Ascending aorta (tissue), 2 donors: Measurements from ENCODE around the gene KRT14. TPM values are rescaled to one million over a fixed set of nuclear protein-coding genes. Genes with fewer than 3 reads are reported as not detected.
"Not testable (repeated sequence)": the region's sequence is repeated elsewhere in the genome, so short reads cannot be mapped to it uniquely, and the experiment has no call there.

Experiments used
- DNase-seq, 2 donors: peaks; one replicate each; pipeline ENCODE4 v3.0.0-alpha.2; 2019; ENCODE audit warnings: low spot score in 2 of 2
- H3K27ac ChIP-seq, 2 donors: fragments of 200-600 bp; sonication (generic); one replicate each; pipeline ENCODE4 v1.5.1; 2016 to 2017; ENCODE audit warnings: mild to moderate bottlenecking in 1 of 2
- H3K27me3 ChIP-seq: fragments of 200-600 bp; sonication (generic); one replicate; pipeline ENCODE4 v1.5.1; 2017
- H3K36me3 ChIP-seq, 2 donors: fragments of 200-600 bp; sonication (generic); one replicate each; pipeline ENCODE4 v1.5.1; 2016
- H3K4me1 ChIP-seq, 2 donors: fragments of 200-600 bp; sonication (generic); one replicate each; pipeline ENCODE4 v1.5.1; 2016 to 2017; ENCODE audit warnings: mild to moderate bottlenecking in 1 of 2
- H3K4me3 ChIP-seq, 2 donors: fragments of 200-600 bp; sonication (generic); one replicate each; pipeline ENCODE4 v1.5.1; 2016 to 2017; ENCODE audit warnings: mild to moderate bottlenecking in 1 of 2
- H3K9me3 ChIP-seq, 2 donors: fragments of 200-600 bp; sonication (generic); one replicate each; pipeline ENCODE4 v1.5.1; 2016
- intact Hi-C: fragments of 100-400 bp; cut with DNase I; formaldehyde crosslinking; loops from one replicate; pipeline ENCODE4 v1.15.1; 2023
- total RNA-seq: library from RNA; depleted of rRNA; stranded (reverse); fragments of >200 nt; gene quantifications from one replicate; pipeline ENCODE4 v1.1.0, GENCODE V29; 2016
- TF ChIP-seq, protein P1 (sequence below), 3 experiments: fragments of 200-600 bp in 2 of 3; fragments of 450-650 bp in 1 of 3; sonication (generic) in 2 of 3; IDR thresholded peaks; one replicate each; pipeline ENCODE4 v1.5.1; 2016 to 2019; ENCODE audit warnings: antibody characterized with exemption in 3 of 3, mild to moderate bottlenecking in 1 of 3, moderate library complexity in 1 of 3

The KRT14 gene
- total RNA-seq, 1 donor from 2014 or later: 10.3 TPM

DNA sequence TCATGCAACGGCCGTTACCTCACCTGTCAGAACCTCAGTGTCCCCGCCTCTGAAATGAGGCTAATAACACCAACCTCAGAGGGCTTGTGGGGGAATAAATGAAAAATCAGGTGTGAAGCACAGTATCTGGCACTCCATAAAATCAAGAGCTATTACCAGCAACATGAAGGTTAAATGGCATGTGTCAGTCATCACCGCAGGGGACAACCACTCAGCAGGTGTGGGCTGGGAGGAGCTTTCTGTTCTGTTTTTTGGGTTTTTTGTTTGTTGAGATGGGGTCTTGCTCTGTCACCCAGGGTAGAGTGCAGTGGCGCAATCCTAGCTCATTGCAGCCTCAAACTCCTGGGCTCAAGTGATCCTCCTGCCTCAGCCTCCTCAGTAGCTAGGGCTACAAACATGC is 41.8 kb downstream of the KRT14 start:
- Histone ChIP-seq H3K36me3 (no peaks in the 10 kb centered on the region), H3K4me3 (no peak overlapping the region), H3K9me3 (no peaks in the 10 kb centered on the region), H3K4me1 (peaks cover 11 to 15% of the 10 kb centered on the region in 2 donors), H3K27me3 (no peaks in the 10 kb centered on the region), H3K27ac (no peak overlapping the region)
- intact Hi-C loops: loop anchor here (5.0 kb wide), 1 partner anchor 743 kb away; no protein-coding TSS in a partner anchor
- DNase-seq: no peak
- TF ChIP-seq, protein P1, sequence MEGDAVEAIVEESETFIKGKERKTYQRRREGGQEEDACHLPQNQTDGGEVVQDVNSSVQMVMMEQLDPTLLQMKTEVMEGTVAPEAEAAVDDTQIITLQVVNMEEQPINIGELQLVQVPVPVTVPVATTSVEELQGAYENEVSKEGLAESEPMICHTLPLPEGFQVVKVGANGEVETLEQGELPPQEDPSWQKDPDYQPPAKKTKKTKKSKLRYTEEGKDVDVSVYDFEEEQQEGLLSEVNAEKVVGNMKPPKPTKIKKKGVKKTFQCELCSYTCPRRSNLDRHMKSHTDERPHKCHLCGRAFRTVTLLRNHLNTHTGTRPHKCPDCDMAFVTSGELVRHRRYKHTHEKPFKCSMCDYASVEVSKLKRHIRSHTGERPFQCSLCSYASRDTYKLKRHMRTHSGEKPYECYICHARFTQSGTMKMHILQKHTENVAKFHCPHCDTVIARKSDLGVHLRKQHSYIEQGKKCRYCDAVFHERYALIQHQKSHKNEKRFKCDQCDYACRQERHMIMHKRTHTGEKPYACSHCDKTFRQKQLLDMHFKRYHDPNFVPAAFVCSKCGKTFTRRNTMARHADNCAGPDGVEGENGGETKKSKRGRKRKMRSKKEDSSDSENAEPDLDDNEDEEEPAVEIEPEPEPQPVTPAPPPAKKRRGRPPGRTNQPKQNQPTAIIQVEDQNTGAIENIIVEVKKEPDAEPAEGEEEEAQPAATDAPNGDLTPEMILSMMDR (IDR thresholded peaks at IDR 0.05): no peak

DNA sequence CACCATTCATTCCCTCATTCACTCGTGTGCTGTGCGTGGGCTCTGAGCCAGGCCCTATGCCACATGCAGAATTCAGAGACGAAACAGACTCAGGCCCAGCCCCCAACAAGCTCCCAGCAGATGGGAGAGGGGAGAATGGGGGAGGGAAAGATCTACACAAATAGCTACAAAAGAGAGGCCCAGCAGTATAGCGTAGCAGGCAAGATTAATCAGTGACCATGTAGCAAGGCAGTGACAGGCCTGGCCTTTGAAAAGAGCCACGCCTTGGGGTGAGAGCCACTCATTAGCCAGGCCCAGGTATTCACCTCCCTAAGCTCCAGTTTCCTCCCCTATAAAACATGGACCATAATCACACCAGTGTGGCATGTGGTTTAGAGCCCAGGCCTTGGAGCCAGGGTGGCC is 42.2 kb downstream of the KRT14 start:
- no peaks in the 10 kb centered on the region for H3K27me3 ChIP-seq
- TF ChIP-seq, protein P1 (IDR thresholded peaks at IDR 0.05): no peak
- H3K27ac ChIP-seq: no peak overlapping the region
- no peaks in the 10 kb centered on the region for H3K9me3 ChIP-seq
- intact Hi-C loops: no loop called here
- peaks cover 11 to 15% of the 10 kb centered on the region in 2 donors for H3K4me1 ChIP-seq
- no peak overlapping the region for H3K4me3 ChIP-seq
- no peaks in the 10 kb centered on the region for H3K36me3 ChIP-seq
- no peak for DNase-seq

DNA sequence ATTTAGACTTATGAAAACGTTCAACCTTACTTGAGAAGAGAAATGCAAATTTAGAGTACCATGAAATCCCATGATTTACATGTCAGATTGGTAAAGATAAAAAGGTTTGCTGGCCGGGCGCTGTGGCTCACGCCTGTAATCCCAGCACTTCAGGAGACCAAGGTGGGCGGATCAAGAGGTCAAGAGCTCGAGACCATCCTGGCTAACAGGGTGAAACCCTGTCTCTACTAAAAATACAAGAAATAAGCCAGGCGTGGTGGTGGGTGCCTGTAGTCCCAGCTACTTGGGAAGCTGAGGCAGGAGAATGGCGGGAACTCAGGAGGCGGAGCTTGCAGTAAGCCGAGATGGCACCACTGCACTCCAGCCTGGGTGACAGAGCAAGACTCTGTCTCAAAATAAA is 43.9 kb downstream of the KRT14 start:
- intact Hi-C loops: not testable (repeated sequence)

DNA sequence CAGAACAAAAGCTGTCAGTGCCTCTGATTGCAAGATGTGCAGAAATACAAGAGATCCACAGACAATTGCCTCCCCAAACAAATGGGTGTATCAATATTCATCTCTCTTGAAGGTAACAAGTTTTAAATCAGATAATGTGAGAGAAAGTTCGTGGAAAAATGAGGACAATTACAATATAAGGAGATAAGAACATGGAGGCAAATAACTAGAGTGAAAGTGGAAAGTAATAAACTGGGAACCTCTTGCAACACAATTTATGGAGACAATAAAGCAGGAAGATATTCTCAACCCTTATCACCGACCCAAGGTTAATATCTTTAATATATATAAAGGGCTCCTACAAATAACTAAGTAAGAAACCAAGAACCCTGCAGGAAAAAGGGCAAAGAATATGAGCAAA is 44.3 kb downstream of the KRT14 start:
- intact Hi-C loops: no loop called here
- DNase-seq: no peak
- H3K4me3 ChIP-seq: no peak overlapping the region
- H3K36me3 ChIP-seq: no peaks in the 10 kb centered on the region
- no peaks in the 10 kb centered on the region for H3K27me3 ChIP-seq
- no peak overlapping the region for H3K27ac ChIP-seq
- no peaks in the 10 kb centered on the region for H3K9me3 ChIP-seq
- TF ChIP-seq, protein P1 (IDR thresholded peaks at IDR 0.05): no peak
- H3K4me1 ChIP-seq: peaks cover 0 to 1% of the 10 kb centered on the region in 2 donors

More for the DNA sequence above, 43.9 kb downstream of the KRT14 start:
- H3K9me3 ChIP-seq, H3K27ac ChIP-seq, H3K36me3 ChIP-seq, H3K27me3 ChIP-seq, H3K4me3 ChIP-seq, H3K4me1 ChIP-seq, DNase-seq: not testable (repeated sequence)

GRCh38 chr17:41540921-41541625 is 45.6 kb downstream of the KRT14 start:
- Histone ChIP-seq H3K9me3 (no peaks in the 10 kb centered on the region), H3K36me3 (no peaks in the 10 kb centered on the region), H3K27ac (no peak overlapping the region), H3K27me3 (no peaks in the 10 kb centered on the region), H3K4me3 (no peak overlapping the region), H3K4me1 (no peaks in the 10 kb centered on the region)
- no peak for DNase-seq
- intact Hi-C loops: no loop called here
- TF ChIP-seq, protein P1 (IDR thresholded peaks at IDR 0.05): no peak

DNA sequence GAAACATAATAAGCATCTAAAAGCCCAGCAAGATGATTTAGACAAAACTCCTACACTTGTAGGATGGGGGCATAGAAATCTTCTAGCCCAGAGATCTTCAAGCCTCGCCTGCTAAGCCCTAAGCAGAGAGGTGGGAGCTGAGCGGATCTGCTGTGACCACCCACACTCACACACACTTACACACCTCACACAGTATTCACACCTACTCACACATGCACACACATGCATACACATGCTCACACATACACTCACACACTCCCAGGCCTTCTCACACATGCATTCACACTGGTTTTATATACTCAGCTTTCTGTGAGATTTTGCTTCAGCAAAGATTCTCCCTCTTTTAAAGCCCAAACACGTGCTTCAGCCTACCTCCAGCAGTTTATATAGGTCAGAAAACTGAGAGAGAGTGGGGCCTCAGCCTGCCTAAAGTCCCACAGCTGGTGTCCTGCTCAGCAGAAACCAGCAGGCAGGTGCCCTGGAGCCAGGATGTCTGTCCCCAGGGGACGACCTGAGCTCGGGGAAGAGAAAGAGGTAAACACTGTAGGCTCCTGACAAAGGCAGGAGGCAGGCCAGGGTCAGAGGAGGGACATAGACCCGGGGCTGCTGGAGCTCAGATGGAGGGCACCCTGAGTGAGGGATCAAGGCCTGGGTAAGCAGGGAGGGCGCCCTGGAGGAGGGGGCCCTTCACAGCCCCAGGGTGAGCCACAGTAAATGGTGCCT is 46.6 kb downstream of the KRT14 start:
- DNase-seq: no peak
- Histone ChIP-seq H3K4me3 (no peak overlapping the region), H3K4me1 (no peaks in the 10 kb centered on the region), H3K27ac (no peak overlapping the region), H3K36me3 (no peaks in the 10 kb centered on the region), H3K9me3 (no peaks in the 10 kb centered on the region), H3K27me3 (no peaks in the 10 kb centered on the region)
- TF ChIP-seq, protein P1 (IDR thresholded peaks at IDR 0.05): no peak
- intact Hi-C loops: no loop called here
